ENCODE measurements around the gene AJUBA.
"Not testable (repeated sequence)": the region's sequence is repeated elsewhere in the genome, so short reads cannot be mapped to it uniquely, and the experiment has no call there.

Gene AJUBA

GRCh38 chr14:23006188-23006534 lies 23.8 kb upstream of the AJUBA start:
- DNase-seq (ENCODE audit: low read depth): no peak

- no peak for DNase-seq (ENCODE audit: low read depth)
These were observed 23.3 kb upstream of the AJUBA start for GRCh38 chr14:23005451-23006187.

GRCh38 chr14:23004274-23004673 lies 21.9 kb upstream of the AJUBA start:
- DNase-seq (ENCODE audit: low read depth): not testable (repeated sequence)

GRCh38 chr14:23002592-23002991 lies 20.2 kb upstream of the AJUBA start:
- no peak for DNase-seq (ENCODE audit: low read depth)

GRCh38 chr14:23000860-23001259 lies 18.5 kb upstream of the AJUBA start:
- DNase-seq (ENCODE audit: low read depth): no peak

- no peak for DNase-seq (ENCODE audit: low read depth)
These were observed 16.1 kb upstream of the AJUBA start for GRCh38 chr14:22998329-22999012.

- DNase-seq (ENCODE audit: low read depth): no peak
These were observed 15.4 kb upstream of the AJUBA start for GRCh38 chr14:22997676-22998323.

- DNase-seq (ENCODE audit: low read depth): no peak
These were observed 14.7 kb upstream of the AJUBA start for GRCh38 chr14:22996768-22997654.

- no peak for DNase-seq (ENCODE audit: low read depth)
These were observed 13.7 kb upstream of the AJUBA start for GRCh38 chr14:22995889-22996625.

- no peak for DNase-seq (ENCODE audit: low read depth)
These were observed 12.5 kb upstream of the AJUBA start for GRCh38 chr14:22994762-22995275.

GRCh38 chr14:22993517-22993916 lies 11.2 kb upstream of the AJUBA start:
- no peak for DNase-seq (ENCODE audit: low read depth)

- DNase-seq (ENCODE audit: low read depth): no peak
These were observed 9.5 kb upstream of the AJUBA start for GRCh38 chr14:22991852-22992251.

- DNase-seq (ENCODE audit: low read depth): no peak
These were observed 4.9 kb upstream of the AJUBA start for GRCh38 chr14:22987291-22987690.

- DNase-seq (ENCODE audit: low read depth): peak; percentile 88
These were observed 4.2 kb upstream of the AJUBA start for GRCh38 chr14:22986508-22987054.

- DNase-seq (ENCODE audit: low read depth): no peak
These were observed 3.6 kb upstream of the AJUBA start for GRCh38 chr14:22985894-22986507.

- no peak for DNase-seq (ENCODE audit: low read depth)
These were observed 2.8 kb upstream of the AJUBA start for GRCh38 chr14:22984959-22985658.

- no peak for DNase-seq (ENCODE audit: low read depth)
These were observed 375 bp downstream of the AJUBA start for GRCh38 chr14:22981876-22982476.

- no peak for DNase-seq (ENCODE audit: low read depth)
These were observed 1.1 kb downstream of the AJUBA start for GRCh38 chr14:22981090-22981875.

- DNase-seq (ENCODE audit: low read depth): no peak
These were observed 1.7 kb downstream of the AJUBA start for GRCh38 chr14:22980672-22981089.
